HG03045 (cell line): ENCODE results near the gene CARTPT.

Source experiments
- ATAC-seq: cut with Tn5 transposase; IDR thresholded peaks from one replicate; pipeline ENCODE4 v1.9.1; 2021; ENCODE audit warnings: mild to moderate bottlenecking, moderate library complexity; ENCODE audit not compliant: unreplicated experiment

CARTPT gene

GRCh38 chr5:71719063-71719964 is at the start of gene CARTPT:
Gene CARTPT, plus strand, starts transcription at chr5:71719275. Its CDS starts 19 bp downstream, at chr5:71719294.
- ATAC-seq: no peak

GRCh38 chr5:71677977-71678376 is 41.1 kb upstream of the CARTPT start:
- no peak for ATAC-seq

GRCh38 chr5:71679714-71680113 is 39.4 kb upstream of the CARTPT start:
- no peak for ATAC-seq

- no peak for ATAC-seq
Observed at GRCh38 chr5:71680510-71680909, 38.6 kb upstream of the CARTPT start.

- no peak for ATAC-seq
Observed at GRCh38 chr5:71681296-71681695, 37.8 kb upstream of the CARTPT start.

GRCh38 chr5:71684309-71684708 is 34.8 kb upstream of the CARTPT start:
- ATAC-seq: no peak

- no peak for ATAC-seq
Observed at GRCh38 chr5:71693828-71694427, 25.1 kb upstream of the CARTPT start.

GRCh38 chr5:71695071-71695470 is 24.0 kb upstream of the CARTPT start:
- no peak for ATAC-seq

- no peak for ATAC-seq
Observed at GRCh38 chr5:71695595-71695994, 23.5 kb upstream of the CARTPT start.

GRCh38 chr5:71697967-71698366 is 21.1 kb upstream of the CARTPT start:
- ATAC-seq: no peak

GRCh38 chr5:71699233-71699632 is 19.8 kb upstream of the CARTPT start:
- no peak for ATAC-seq

GRCh38 chr5:71699751-71700150 is 19.3 kb upstream of the CARTPT start:
- ATAC-seq: no peak

- no peak for ATAC-seq
Observed at GRCh38 chr5:71700803-71701202, 18.3 kb upstream of the CARTPT start.

- ATAC-seq: no peak
Observed at GRCh38 chr5:71701407-71701806, 17.7 kb upstream of the CARTPT start.

GRCh38 chr5:71703941-71704340 is 15.1 kb upstream of the CARTPT start:
- no peak for ATAC-seq

- ATAC-seq: no peak
Observed at GRCh38 chr5:71705421-71705820, 13.7 kb upstream of the CARTPT start.

GRCh38 chr5:71706906-71707305 is 12.2 kb upstream of the CARTPT start:
- ATAC-seq: no peak

- no peak for ATAC-seq
Observed at GRCh38 chr5:71711610-71712009, 7.5 kb upstream of the CARTPT start.

- ATAC-seq: no peak
Observed at GRCh38 chr5:71714911-71715310, 4.2 kb upstream of the CARTPT start.

- ATAC-seq: no peak
Observed at GRCh38 chr5:71727978-71728377, 8.9 kb downstream of the CARTPT start.

GRCh38 chr5:71731015-71731414 is 11.9 kb downstream of the CARTPT start:
- ATAC-seq: no peak

- no peak for ATAC-seq
Observed at GRCh38 chr5:71732011-71732410, 12.9 kb downstream of the CARTPT start.
